Epithelial cell of esophagus (primary cell): ENCODE measurements around the gene USP48.

Source experiments
- DNase-seq: peaks from one replicate; pipeline ENCODE4 v3.0.0; 2010; ENCODE audit warnings: low read depth
- H3K4me3 ChIP-seq: 2 replicates; pipeline ENCODE4 v1.5.1; 2011; ENCODE audit warnings: mild to moderate bottlenecking, low read length, control low read depth
- CTCF ChIP-seq: IDR thresholded peaks from 2 replicates; pipeline ENCODE4 v1.5.1; 2011; ENCODE audit warnings: low read depth, mild to moderate bottlenecking, low read length, control low read depth, inconsistent platforms; ENCODE audit not compliant: insufficient read depth; ENCODE audit errors: missing control alignments

USP48 gene

GRCh38 chr1:21648352-21648730 is 134.6 kb downstream of the USP48 start:
- H3K4me3 ChIP-seq: no peak overlapping the region
- no peak for TF ChIP-seq CTCF
- no peak for DNase-seq

GRCh38 chr1:21647431-21648351 is 135.3 kb downstream of the USP48 start:
- peak; percentile 73 for DNase-seq
- no peak for TF ChIP-seq CTCF
- no peak overlapping the region for H3K4me3 ChIP-seq

- TF ChIP-seq CTCF: no peak
- no peak for DNase-seq
- H3K4me3 ChIP-seq: no peak overlapping the region
Measured at GRCh38 chr1:21645550-21645949, 137.4 kb downstream of the USP48 start.

- H3K4me3 ChIP-seq: no peak overlapping the region
- DNase-seq: no peak
- no peak for TF ChIP-seq CTCF
Measured at GRCh38 chr1:21644906-21645305, 138.0 kb downstream of the USP48 start.

GRCh38 chr1:21644348-21644747 is 138.6 kb downstream of the USP48 start:
- no peak overlapping the region for H3K4me3 ChIP-seq
- no peak for DNase-seq
- TF ChIP-seq CTCF: no peak

- no peak for DNase-seq
- no peak for TF ChIP-seq CTCF
- no peak overlapping the region for H3K4me3 ChIP-seq
Measured at GRCh38 chr1:21643624-21644023, 139.3 kb downstream of the USP48 start.
